GM12801 (cell line): ENCODE measurements around the gene SYTL3.

ENCODE experiments used
- TF ChIP-seq, protein P1 (sequence below): IDR thresholded peaks from one replicate; pipeline ENCODE4 v1.5.1; 2011; ENCODE audit warnings: control low read depth; ENCODE audit not compliant: insufficient read length; ENCODE audit errors: extremely low read depth

Gene SYTL3

DNA sequence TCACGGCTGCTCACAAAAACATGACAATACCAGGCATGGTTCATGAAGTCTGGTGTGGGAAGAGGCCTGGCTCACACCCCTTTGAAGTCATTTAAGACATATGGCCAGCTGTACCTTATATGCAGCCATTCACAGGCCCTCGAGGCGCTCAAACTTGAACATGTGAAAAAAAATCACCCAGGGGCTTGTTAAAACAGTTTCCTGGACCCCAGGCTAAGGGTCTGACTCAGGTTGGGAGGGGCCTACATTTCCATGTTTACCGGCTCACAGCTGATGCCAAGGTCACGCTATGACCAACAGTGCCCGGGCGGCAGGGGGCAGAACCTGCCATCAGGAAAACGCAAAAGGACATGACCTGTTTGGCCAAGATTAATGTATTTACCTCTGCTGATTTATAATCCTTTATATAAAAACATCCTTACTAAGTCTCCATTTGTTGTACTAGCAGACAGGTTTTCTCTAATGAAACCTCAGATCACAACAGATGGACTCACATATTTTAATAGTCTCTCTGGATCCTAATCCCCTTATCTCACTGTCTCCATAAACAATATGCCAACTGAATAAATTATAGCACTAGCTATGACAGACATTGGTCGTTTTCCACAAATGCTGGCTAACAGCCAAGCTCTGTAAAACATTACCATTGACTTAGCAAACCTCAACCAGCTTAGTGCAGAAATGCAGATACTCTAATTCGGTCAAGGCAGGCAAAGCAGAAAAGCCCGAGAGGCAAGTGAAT is 149.4 kb downstream of the SYTL3 start:
- TF ChIP-seq, protein P1, sequence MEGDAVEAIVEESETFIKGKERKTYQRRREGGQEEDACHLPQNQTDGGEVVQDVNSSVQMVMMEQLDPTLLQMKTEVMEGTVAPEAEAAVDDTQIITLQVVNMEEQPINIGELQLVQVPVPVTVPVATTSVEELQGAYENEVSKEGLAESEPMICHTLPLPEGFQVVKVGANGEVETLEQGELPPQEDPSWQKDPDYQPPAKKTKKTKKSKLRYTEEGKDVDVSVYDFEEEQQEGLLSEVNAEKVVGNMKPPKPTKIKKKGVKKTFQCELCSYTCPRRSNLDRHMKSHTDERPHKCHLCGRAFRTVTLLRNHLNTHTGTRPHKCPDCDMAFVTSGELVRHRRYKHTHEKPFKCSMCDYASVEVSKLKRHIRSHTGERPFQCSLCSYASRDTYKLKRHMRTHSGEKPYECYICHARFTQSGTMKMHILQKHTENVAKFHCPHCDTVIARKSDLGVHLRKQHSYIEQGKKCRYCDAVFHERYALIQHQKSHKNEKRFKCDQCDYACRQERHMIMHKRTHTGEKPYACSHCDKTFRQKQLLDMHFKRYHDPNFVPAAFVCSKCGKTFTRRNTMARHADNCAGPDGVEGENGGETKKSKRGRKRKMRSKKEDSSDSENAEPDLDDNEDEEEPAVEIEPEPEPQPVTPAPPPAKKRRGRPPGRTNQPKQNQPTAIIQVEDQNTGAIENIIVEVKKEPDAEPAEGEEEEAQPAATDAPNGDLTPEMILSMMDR: no peak

DNA sequence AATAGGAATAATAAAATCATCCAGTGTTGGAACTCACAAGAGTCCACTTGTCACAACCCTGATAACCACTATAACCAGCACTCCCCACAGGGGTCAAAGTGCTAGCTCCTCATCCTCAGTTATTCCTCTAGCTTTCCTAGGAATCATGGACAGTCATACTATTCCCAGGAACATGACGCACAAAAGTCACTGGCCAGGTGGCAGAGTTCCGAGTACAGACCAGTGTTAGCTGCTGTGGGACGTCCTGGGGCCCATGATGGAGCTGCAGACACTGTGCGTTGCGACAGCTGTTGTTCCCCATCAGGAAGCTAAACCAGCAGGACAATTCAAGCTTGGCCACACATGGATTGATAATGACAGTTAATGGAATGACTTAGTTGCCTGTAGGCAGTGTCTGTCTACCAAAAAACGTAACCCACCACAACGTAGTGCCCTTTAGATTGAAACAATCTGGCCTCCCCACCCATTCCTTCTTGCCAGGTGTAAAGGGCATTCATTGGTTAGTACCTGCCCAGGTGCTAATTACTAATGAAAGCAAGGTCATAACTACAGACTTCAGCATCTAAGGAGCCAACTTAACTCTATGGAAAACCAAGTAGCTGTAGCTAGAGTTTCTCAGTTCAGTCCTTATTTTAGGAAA is 151.9 kb downstream of the SYTL3 start:
- TF ChIP-seq, protein P1: no peak

DNA sequence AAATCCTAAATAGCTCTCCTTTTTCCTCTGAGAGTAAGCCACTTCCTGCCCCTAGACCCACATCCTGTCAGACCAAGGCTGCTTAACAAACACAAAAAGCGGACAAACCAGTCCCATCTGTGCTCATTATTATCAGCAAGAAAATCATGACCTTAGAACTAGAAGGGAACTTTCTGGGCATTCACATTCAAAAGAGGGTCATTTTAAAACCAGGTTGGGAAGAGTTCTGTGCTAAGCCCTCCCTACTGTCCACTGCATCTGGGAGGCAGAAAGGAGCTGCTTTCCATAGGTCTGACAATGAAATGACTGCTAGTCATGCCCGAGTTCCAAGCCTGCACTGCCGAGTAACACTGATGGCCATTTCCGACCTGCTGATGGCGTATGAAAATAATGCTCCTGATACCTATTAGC is 153.9 kb downstream of the SYTL3 start:
- TF ChIP-seq, protein P1: no peak

DNA sequence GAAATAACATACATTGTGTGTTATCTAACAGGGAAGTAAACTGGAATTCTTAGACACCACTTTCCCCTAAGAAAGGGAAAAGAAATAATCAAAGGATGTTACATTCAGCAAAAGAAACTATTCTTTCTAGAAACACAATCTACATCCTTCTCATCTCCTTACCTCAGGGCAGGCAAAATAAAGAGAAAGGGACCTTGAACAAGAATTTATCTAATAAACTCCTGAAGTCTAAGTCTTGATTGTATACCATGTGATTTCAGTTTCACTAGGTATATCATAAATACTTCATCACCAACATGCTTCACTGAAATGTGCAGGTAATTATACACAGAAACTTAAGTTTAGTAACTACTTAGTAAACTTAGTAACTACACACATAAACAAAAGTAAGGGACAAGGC is 154.4 kb downstream of the SYTL3 start:
- TF ChIP-seq, protein P1: no peak

DNA sequence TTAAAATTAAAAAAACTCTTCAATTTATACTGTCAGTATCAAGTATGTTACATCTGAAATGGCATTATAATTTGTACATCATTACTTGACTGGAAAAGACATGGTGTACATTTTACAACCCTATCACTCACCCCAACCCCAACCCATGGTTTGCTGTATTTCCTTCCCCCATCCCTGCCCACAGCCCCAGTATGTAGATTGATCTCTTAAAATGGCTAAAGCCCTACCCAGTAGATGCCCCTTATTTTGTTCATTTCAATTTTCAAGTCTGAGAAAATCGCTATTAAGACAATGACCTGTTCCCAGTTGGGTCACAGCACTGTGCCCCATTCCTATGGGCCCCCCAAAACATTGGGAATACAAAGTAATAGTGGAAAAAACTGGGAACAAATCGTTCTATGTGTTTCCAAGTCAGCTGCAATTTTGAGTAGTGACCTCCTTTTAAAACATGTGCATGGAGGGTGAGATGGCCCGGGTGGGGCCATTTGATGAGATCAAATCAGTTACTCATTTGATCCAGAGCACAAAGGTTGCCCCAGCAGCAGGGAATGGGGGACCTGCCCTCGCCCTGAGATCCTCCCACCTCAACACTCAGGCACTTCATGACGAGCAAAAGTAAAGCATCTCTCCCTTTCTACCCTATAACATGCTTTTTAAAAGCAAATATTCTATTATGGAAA is 156.0 kb downstream of the SYTL3 start:
- TF ChIP-seq, protein P1: no peak

DNA sequence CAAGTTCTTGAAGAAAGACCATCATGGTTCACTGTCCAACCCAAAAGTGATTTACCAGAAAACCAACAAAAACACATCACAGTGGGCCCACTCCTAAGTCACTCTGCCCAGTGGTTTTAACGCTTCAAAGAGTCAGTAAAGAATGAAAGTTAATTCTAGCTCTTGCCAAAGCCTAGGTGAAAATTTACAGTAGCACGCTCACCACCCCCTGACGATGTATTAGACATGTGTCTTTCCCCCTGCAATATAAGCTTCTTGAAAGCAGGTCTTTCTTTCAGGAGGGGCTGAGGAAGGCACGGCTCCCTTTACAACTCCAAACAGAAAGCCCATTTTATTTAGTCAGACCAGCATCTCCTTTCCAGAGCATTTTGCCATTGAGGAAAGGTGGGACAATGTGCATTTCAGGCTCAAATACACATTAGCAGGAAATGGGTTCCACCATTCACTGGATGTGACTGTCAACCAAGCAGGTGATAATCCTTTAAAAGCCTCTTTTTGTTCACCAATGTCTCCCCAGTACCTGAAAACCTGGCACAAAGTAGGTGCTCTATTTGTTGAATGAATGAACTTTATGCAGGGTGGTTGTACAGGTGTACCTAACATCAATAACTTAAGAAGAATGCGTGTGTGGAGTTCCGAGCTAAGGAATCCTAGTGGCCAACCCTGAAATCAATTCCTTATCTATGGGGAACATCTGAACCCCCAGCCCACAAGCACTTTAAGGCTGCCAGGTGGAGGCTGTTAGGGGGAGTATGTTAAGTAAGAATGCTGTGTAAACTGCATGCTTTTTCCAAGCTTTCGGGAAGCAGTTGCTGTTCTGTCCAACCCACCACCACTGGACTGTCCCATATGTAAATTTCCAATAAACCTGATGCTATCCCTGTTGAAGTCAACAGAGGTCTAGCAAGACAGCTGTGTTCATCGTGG is 157.9 kb downstream of the SYTL3 start:
- TF ChIP-seq, protein P1: no peak
